Renal cortex interstitium (tissue), 3 donors: Measurements from ENCODE around the gene ZMAT5. TPM values are rescaled to one million over a fixed set of nuclear protein-coding genes. Genes with fewer than 3 reads are reported as not detected.

Experiments
- polyA plus RNA-seq, 3 donors: library from polyadenylated mRNA; unstranded; fragments of 120-200 nt; gene quantifications; one replicate each; pipeline ENCODE4 v1.2.1, GENCODE V29; 2013; ENCODE audit not compliant: insufficient read length in 3 of 3

ZMAT5 gene
- polyA plus RNA-seq, 3 donors, result 23.5 to 27.7 (median 25.0) TPM

Other genes with a start within 250 kb of the ZMAT5 start
- 10 to 100 TPM; 31.6 to 34.2 (median 31.7) TPM for gene THOC5, start 213.2 kb downstream of the ZMAT5 start, polyA plus RNA-seq
- 100 to 1,000 TPM; 132 to 170 (median 164) TPM for gene NIPSNAP1, start 185.9 kb downstream of the ZMAT5 start, polyA plus RNA-seq
- 10 to 100 TPM; 27.2 to 29.6 (median 29.3) TPM for gene NF2, start 163.4 kb downstream of the ZMAT5 start, polyA plus RNA-seq
- gene CABP7, start 47.0 kb downstream of the ZMAT5 start, polyA plus RNA-seq, result under 1 TPM in 2 of 3 donors, not detected in 1; 0.11 to 0.27 TPM
- gene UQCR10, start 362 bp upstream of the ZMAT5 start, polyA plus RNA-seq, result 100 to 1,000 TPM; 135 to 165 (median 142) TPM
- 10 to 100 TPM; 35.9 to 54.5 (median 45.7) TPM for gene ASCC2, start 71.3 kb upstream of the ZMAT5 start, polyA plus RNA-seq
- 10 to 100 TPM; 32.5 to 49.0 (median 33.9) TPM for gene MTMR3, start 116.2 kb upstream of the ZMAT5 start, polyA plus RNA-seq